ENCODE data around the gene SAPCD2. TPM values are rescaled to one million over a fixed set of nuclear protein-coding genes. Genes with fewer than 3 reads are reported as not detected.
A peak's percentile ranks its signal among the peaks of the same experiment; 100 is the strongest.

Gene SAPCD2
- total and polyA plus RNA-seq, 11 donors = 0.09 to 2.0 (median 0.20) TPM

DNA sequence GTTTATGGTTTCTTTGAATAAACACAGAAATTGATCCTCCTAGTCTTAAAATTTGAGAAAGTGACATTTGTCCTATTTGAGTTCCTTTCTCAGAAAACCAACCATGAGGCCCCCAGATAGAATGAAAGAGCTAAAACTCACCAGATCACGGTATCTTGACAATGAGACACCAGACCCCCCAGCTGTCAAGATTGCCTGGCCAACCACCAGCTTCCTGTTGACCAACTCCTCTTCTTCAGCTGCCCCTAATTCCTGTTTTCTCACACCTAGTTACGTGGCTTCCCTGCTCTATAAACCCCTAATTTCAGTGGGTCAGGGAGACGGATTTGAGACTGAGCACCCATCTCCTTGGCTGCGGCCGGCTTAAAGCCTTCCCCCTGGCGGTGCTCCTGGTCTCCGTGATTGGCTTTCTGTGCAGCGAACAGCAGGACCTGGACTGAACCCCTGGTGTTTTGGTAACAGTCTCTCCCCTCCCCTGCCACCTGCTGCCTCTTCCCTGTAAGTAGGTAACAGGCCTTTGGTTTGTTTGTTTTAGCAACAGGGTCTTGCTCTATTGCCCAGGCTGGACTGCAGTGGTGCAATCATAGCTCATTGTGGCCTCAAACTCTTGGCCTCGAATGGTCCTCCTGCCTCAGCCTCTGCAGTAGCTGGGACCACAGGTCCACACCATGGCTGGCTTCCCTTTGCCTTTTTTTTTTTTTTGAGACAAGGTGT is 11.7 kb downstream of the SAPCD2 start:
- intact Hi-C loops (cut with DNase I) = no loop called here
- Histone ChIP-seq H3K4me1 (peaks cover 10 to 36% (median 24%) of the 10 kb centered on the region in 12 donors), H3K27ac (no peak overlapping the region), H3K9me3 (no peaks in the 10 kb centered on the region), H3K4me3 (no peak overlapping the region), H3K36me3 (no peaks in the 10 kb centered on the region), H3K27me3 (peaks cover 0 to 16% (median 3%) of the 10 kb centered on the region in 9 donors)
- WGBS, 4 donors = 87 to 97% (median 90%) methylated on average over 9 of the region's 9 CpGs
- TF ChIP-seq POLR2A (IDR thresholded peaks at IDR 0.05) = no peak
- TF ChIP-seq, protein P1, sequence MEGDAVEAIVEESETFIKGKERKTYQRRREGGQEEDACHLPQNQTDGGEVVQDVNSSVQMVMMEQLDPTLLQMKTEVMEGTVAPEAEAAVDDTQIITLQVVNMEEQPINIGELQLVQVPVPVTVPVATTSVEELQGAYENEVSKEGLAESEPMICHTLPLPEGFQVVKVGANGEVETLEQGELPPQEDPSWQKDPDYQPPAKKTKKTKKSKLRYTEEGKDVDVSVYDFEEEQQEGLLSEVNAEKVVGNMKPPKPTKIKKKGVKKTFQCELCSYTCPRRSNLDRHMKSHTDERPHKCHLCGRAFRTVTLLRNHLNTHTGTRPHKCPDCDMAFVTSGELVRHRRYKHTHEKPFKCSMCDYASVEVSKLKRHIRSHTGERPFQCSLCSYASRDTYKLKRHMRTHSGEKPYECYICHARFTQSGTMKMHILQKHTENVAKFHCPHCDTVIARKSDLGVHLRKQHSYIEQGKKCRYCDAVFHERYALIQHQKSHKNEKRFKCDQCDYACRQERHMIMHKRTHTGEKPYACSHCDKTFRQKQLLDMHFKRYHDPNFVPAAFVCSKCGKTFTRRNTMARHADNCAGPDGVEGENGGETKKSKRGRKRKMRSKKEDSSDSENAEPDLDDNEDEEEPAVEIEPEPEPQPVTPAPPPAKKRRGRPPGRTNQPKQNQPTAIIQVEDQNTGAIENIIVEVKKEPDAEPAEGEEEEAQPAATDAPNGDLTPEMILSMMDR (IDR thresholded peaks at IDR 0.05) = no peak
- ATAC-seq (no peak), DNase-seq (no peak)

DNA sequence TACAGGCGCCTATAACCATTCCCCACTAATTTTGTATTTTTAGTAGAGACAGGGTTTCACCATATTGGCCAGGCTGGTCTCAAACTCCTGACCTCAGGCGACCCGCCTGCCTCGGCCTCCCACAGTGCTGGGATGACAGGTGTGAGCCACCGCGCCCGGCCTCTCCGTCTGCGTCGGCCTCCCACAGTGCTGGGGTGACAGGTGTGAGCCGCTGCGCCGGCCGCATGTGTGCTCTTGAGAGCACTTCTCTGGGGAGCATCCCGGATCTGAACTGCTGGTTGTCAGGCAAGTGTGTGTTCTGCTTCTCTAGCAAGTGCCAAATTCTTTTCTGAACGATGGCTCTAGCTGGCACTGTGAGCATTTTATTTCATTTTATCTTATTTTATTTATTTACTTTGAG is 12.8 kb downstream of the SAPCD2 start:
- intact Hi-C loops (cut with DNase I) = no loop called here
- ATAC-seq = no peak
- Histone ChIP-seq H3K36me3 (no peaks in the 10 kb centered on the region), H3K9me3 (no peaks in the 10 kb centered on the region), H3K4me3 (no peak overlapping the region), H3K27ac (no peak overlapping the region), H3K27me3 (peaks cover 2 to 27% (median 14%) of the 10 kb centered on the region in 9 donors), H3K4me1 (peaks cover 15 to 46% (median 33%) of the 10 kb centered on the region in 12 donors)
- DNase-seq = no peak
- no peak for TF ChIP-seq POLR2A (IDR thresholded peaks at IDR 0.05)
- TF ChIP-seq, protein P1 (IDR thresholded peaks at IDR 0.05) = no peak
- WGBS, 4 donors = 65 to 80% (median 71%) methylated on average over 16 of the region's 16 CpGs

DNA sequence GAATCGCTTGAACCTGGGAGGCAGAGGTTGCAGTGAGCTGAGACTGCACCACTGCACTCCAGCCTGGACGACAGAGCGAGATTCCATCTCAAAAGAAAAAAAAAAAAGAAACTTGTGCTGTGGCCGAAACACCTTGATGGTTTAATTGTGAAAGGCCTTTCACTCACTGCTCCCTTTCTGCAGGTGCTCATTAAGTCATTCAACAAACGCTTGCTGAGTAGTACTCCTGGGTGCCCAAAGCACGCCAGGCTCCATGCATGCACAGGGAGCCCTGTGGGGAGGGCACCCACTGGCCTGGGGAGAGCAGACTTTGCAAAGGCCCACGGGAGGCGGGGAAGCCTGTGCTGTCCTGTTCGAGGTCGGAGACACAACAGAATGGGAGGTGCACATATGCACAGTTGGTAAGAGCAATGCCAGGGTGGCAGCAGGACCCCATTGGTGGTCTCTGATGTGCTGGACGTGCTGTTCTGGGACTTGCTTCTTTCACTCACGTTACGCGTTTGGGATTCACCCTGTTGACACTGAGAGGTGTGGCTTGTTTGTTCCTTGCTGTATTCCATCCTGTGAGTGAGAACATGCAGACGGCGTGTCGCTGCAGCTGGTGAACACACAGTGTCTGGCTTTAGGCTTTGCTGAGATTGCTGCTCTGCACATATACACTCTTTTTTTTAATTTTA is 13.5 kb downstream of the SAPCD2 start:
- no peak for DNase-seq
- 73 to 76% (median 75%) methylated on average over 17 of the region's 17 CpGs for WGBS, 4 donors
- intact Hi-C loops (cut with DNase I) = no loop called here
- Histone ChIP-seq H3K27ac (peak overlapping the region in 2 of 12 donors; percentile 80 to 83), H3K27me3 (peaks cover 3 to 32% (median 17%) of the 10 kb centered on the region in 9 donors), H3K9me3 (no peaks in the 10 kb centered on the region), H3K36me3 (no peaks in the 10 kb centered on the region), H3K4me1 (peaks cover 15 to 49% (median 34%) of the 10 kb centered on the region in 12 donors), H3K4me3 (no peak overlapping the region)
- TF ChIP-seq, protein P1 (IDR thresholded peaks at IDR 0.05) = no peak
- TF ChIP-seq POLR2A (IDR thresholded peaks at IDR 0.05) = no peak
- no peak for ATAC-seq
